Activated T-helper 2 cell treated with anti-CD3 and anti-CD28 coated beads, Interferon-gamma antibody, Interleukin-2, Interleukin-4, amounts not matched to agents 10 μg/mL and 5 μg/mL and 100 μg/mL, durations not matched to agents 14 hours and 24 hours and 36 hours (primary cell): ENCODE measurements around the gene TXNRD2. TPM values are rescaled to one million over a fixed set of nuclear protein-coding genes. Genes with fewer than 3 reads are reported as not detected.

Experiments
- DNase-seq: peaks from one replicate; pipeline ENCODE4 v3.0.0; 2021; ENCODE audit warnings: low spot score
- H3K27ac Mint-ChIP-seq: one replicate; pipeline ENCODE4 v1.8.0; 2021; ENCODE audit warnings: mixed read lengths
- H3K27me3 Mint-ChIP-seq: one replicate; pipeline ENCODE4 v1.8.0; 2021; ENCODE audit warnings: low read depth, mixed read lengths
- H3K36me3 Mint-ChIP-seq: one replicate; pipeline ENCODE4 v1.8.0; 2021; ENCODE audit warnings: low read depth, mixed read lengths
- H3K4me1 Mint-ChIP-seq: one replicate; pipeline ENCODE4 v1.8.0; 2021; ENCODE audit warnings: low read depth, mixed read lengths
- H3K4me3 Mint-ChIP-seq: one replicate; pipeline ENCODE4 v1.8.0; 2021; ENCODE audit warnings: low read depth, mild to moderate bottlenecking, moderate library complexity, mixed read lengths
- H3K9me3 Mint-ChIP-seq: one replicate; pipeline ENCODE4 v1.8.0; 2021; ENCODE audit warnings: mixed read lengths
- intact Hi-C: fragments of 100-400 bp; cut with micrococcal nuclease; formaldehyde crosslinking; loops from one replicate; pipeline ENCODE4 v1.15.1; 2023
- total RNA-seq: library from RNA; stranded (reverse); gene quantifications from 2 replicates; pipeline ENCODE4 v1.2.3, GENCODE V29; 2022

The TXNRD2 gene
- 19.9 and 20.9 TPM in 2 replicates for total RNA-seq

- H3K4me1 Mint-ChIP-seq: peaks cover 26% of the 10 kb centered on the region
- no peaks in the 10 kb centered on the region for H3K27me3 Mint-ChIP-seq
- H3K36me3 Mint-ChIP-seq: peaks cover 19% of the 10 kb centered on the region
- H3K9me3 Mint-ChIP-seq: peaks cover 3% of the 10 kb centered on the region
- H3K4me3 Mint-ChIP-seq: peak within 1 kb of the TSS; percentile 97
- intact Hi-C loops: loop anchor here (5.0 kb wide), 1 partner anchor 89 kb away; the partner anchor contains the start of genes GNB1L and RTL10
- peak within 1 kb of the TSS; percentile 95 for H3K27ac Mint-ChIP-seq
- peak; percentile 66 for DNase-seq
Measured at GRCh38 chr22:19941365-19942082, at the start of gene TXNRD2, which contains the start of gene COMT. TSS of gene TXNRD2 (minus strand) at chr22:19941818. CDS start at chr22:19941803, 15 bp downstream. TSS of gene COMT (plus strand) at chr22:19941772. CDS start at chr22:19962527, 20,755 bp downstream.

GRCh38 chr22:19991395-19991644, 49.7 kb upstream of the TXNRD2 start:
- Mint-ChIP-seq H3K27ac (no peak overlapping the region), H3K27me3 (peaks cover under 1% of the 10 kb centered on the region), H3K9me3 (no peaks in the 10 kb centered on the region), H3K36me3 (no peaks in the 10 kb centered on the region), H3K4me3 (no peak overlapping the region), H3K4me1 (no peaks in the 10 kb centered on the region)
- intact Hi-C loops: no loop called here
- no peak for DNase-seq

- peaks cover 3% of the 10 kb centered on the region for H3K27me3 Mint-ChIP-seq
- H3K27ac Mint-ChIP-seq: no peak overlapping the region
- no peaks in the 10 kb centered on the region for H3K9me3 Mint-ChIP-seq
- H3K4me1 Mint-ChIP-seq: no peaks in the 10 kb centered on the region
- intact Hi-C loops: no loop called here
- DNase-seq: no peak
- no peak overlapping the region for H3K4me3 Mint-ChIP-seq
- no peaks in the 10 kb centered on the region for H3K36me3 Mint-ChIP-seq
Measured at GRCh38 chr22:19990609-19991394, 49.2 kb upstream of the TXNRD2 start.

- Mint-ChIP-seq H3K4me3 (no peak overlapping the region), H3K27me3 (peaks cover 3% of the 10 kb centered on the region), H3K4me1 (no peaks in the 10 kb centered on the region), H3K27ac (no peak overlapping the region), H3K9me3 (no peaks in the 10 kb centered on the region), H3K36me3 (no peaks in the 10 kb centered on the region)
- intact Hi-C loops: no loop called here
- DNase-seq: no peak
Measured at GRCh38 chr22:19990188-19990587, 48.6 kb upstream of the TXNRD2 start.

GRCh38 chr22:19989725-19990067, 48.1 kb upstream of the TXNRD2 start:
- no peak for DNase-seq
- H3K4me1 Mint-ChIP-seq: no peaks in the 10 kb centered on the region
- intact Hi-C loops: no loop called here
- peaks cover 4% of the 10 kb centered on the region for H3K27me3 Mint-ChIP-seq
- H3K4me3 Mint-ChIP-seq: no peak overlapping the region
- H3K36me3 Mint-ChIP-seq: no peaks in the 10 kb centered on the region
- H3K27ac Mint-ChIP-seq: no peak overlapping the region
- H3K9me3 Mint-ChIP-seq: no peaks in the 10 kb centered on the region

- H3K9me3 Mint-ChIP-seq: no peaks in the 10 kb centered on the region
- H3K27me3 Mint-ChIP-seq: peaks cover 4% of the 10 kb centered on the region
- no peaks in the 10 kb centered on the region for H3K4me1 Mint-ChIP-seq
- H3K27ac Mint-ChIP-seq: no peak overlapping the region
- intact Hi-C loops: no loop called here
- H3K4me3 Mint-ChIP-seq: no peak overlapping the region
- DNase-seq: no peak
- H3K36me3 Mint-ChIP-seq: no peaks in the 10 kb centered on the region
Measured at GRCh38 chr22:19988965-19989724, 47.5 kb upstream of the TXNRD2 start.

- Mint-ChIP-seq H3K27me3 (peaks cover 4% of the 10 kb centered on the region), H3K4me1 (no peaks in the 10 kb centered on the region), H3K27ac (no peak overlapping the region), H3K4me3 (no peak overlapping the region), H3K9me3 (no peaks in the 10 kb centered on the region), H3K36me3 (no peaks in the 10 kb centered on the region)
- DNase-seq: no peak
- intact Hi-C loops: no loop called here
Measured at GRCh38 chr22:19988331-19988808, 46.8 kb upstream of the TXNRD2 start.

GRCh38 chr22:19987394-19988306, 46.0 kb upstream of the TXNRD2 start:
- no peak overlapping the region for H3K4me3 Mint-ChIP-seq
- H3K4me1 Mint-ChIP-seq: no peaks in the 10 kb centered on the region
- intact Hi-C loops: no loop called here
- no peak overlapping the region for H3K27ac Mint-ChIP-seq
- H3K27me3 Mint-ChIP-seq: peaks cover 4% of the 10 kb centered on the region
- no peaks in the 10 kb centered on the region for H3K36me3 Mint-ChIP-seq
- no peaks in the 10 kb centered on the region for H3K9me3 Mint-ChIP-seq
- DNase-seq: no peak

GRCh38 chr22:19986410-19987341, 45.1 kb upstream of the TXNRD2 start:
- intact Hi-C loops: no loop called here
- H3K4me3 Mint-ChIP-seq: peak overlapping the region; percentile 5

GRCh38 chr22:19986011-19986409, 44.4 kb upstream of the TXNRD2 start:
- H3K9me3 Mint-ChIP-seq: no peaks in the 10 kb centered on the region
- no peak for DNase-seq
- H3K27me3 Mint-ChIP-seq: peaks cover 4% of the 10 kb centered on the region
- intact Hi-C loops: no loop called here
- no peaks in the 10 kb centered on the region for H3K36me3 Mint-ChIP-seq
- H3K4me1 Mint-ChIP-seq: no peaks in the 10 kb centered on the region
- no peak overlapping the region for H3K27ac Mint-ChIP-seq
- no peak overlapping the region for H3K4me3 Mint-ChIP-seq

More at GRCh38 chr22:19986410-19987341, 45.1 kb upstream of the TXNRD2 start:
- peak; percentile 56 for DNase-seq
- H3K4me1 Mint-ChIP-seq: no peaks in the 10 kb centered on the region
- no peaks in the 10 kb centered on the region for H3K9me3 Mint-ChIP-seq
- no peaks in the 10 kb centered on the region for H3K36me3 Mint-ChIP-seq
- H3K27me3 Mint-ChIP-seq: peaks cover 4% of the 10 kb centered on the region
- H3K27ac Mint-ChIP-seq: no peak overlapping the region
